Endothelial cell of umbilical vein (primary cell): Measurements from ENCODE around the gene SCGB2B2. TPM values are rescaled to one million over a fixed set of nuclear protein-coding genes. Genes with fewer than 3 reads are reported as not detected.

Source experiments
- BruUV-seq: library from RNA; stranded (reverse); fragments of 400-500 nt; replicated peaks from 2 replicates; lab custom pipeline; 2021; lab: Mats Ljungman, UMichigan
- CTCF ChIA-PET: fragments of 300-600, 350-600 bp; sonication (Branson Sonifier 250); formaldehyde crosslinking; loops from one replicate; lab custom pipeline; 2021; ENCODE audit warnings: antibody characterized with exemption, inconsistent platforms; lab: Charles Lee
- POLR2A ChIA-PET: fragments of 300-600, 350-600 bp; sonication (Branson Sonifier 250); formaldehyde crosslinking; loops from one replicate; lab custom pipeline; 2021; ENCODE audit warnings: antibody characterized with exemption, inconsistent platforms; lab: Charles Lee
- DNase-seq: peaks from one replicate; pipeline ENCODE4 v3.0.0-alpha.2; 2011; ENCODE audit warnings: low read depth, low spot score
- FAIRE-seq: peaks from 2 replicates; lab custom pipeline; 2011; peaks lifted over from hg19 to GRCh38; lab: Jason Lieb, UNC
- H2AFZ ChIP-seq: 2 replicates; pipeline ENCODE4 v1.6.0; 2012; ENCODE audit warnings: low read depth, low read length, control low read depth, inconsistent platforms
- H3K27ac ChIP-seq: 2 replicates; pipeline ENCODE4 v1.5.1; 2011; ENCODE audit warnings: low read depth, mild to moderate bottlenecking, control low read depth, low read length, moderate library complexity; ENCODE audit not compliant: insufficient read depth
- H3K27me3 ChIP-seq, 2 experiments: 2 replicates each; pipeline versions ENCODE4 v1.6.0 to v1.6.1; 2011; ENCODE audit warnings: low read length in 2 of 2, mixed read lengths in 1 of 2; ENCODE audit not compliant: control insufficient read depth in 2 of 2, insufficient read depth in 2 of 2
- H3K36me3 ChIP-seq, 2 experiments: 2 replicates in 1 of 2; 3 replicates in 1 of 2; pipeline ENCODE4 v1.5.1; 2011; ENCODE audit warnings: low read length in 2 of 2, mild to moderate bottlenecking in 1 of 2, moderate library complexity in 1 of 2; ENCODE audit not compliant: control insufficient read depth in 2 of 2, insufficient read depth in 2 of 2; ENCODE audit errors: extremely low read depth in 1 of 2
- H3K4me1 ChIP-seq: 3 replicates; pipeline ENCODE4 v1.5.1; 2011; ENCODE audit warnings: mild to moderate bottlenecking, low read length; ENCODE audit not compliant: control insufficient read depth, insufficient read depth; ENCODE audit errors: extremely low read depth
- H3K4me2 ChIP-seq: 2 replicates; pipeline ENCODE4 v1.6.1; 2011; ENCODE audit warnings: low read length, control low read depth, mixed read lengths; ENCODE audit not compliant: insufficient read depth
- H3K4me3 ChIP-seq, 3 experiments: fragments of 200-600 bp in 1 of 3; sonication (generic), shearing (Covaris generic) in 1 of 3; replicated peaks in 1 of 3; 2 replicates each; pipeline ENCODE4 v1.5.1; 2011 to 2016; ENCODE audit warnings: control low read depth in 3 of 3, low read length in 3 of 3, mild to moderate bottlenecking in 2 of 3, inconsistent platforms in 1 of 3, low read depth in 1 of 3, moderate library complexity in 1 of 3; ENCODE audit not compliant: insufficient read depth in 1 of 3
- H3K79me2 ChIP-seq: 2 replicates; pipeline ENCODE4 v1.6.0; 2012; ENCODE audit warnings: low read length, inconsistent platforms; ENCODE audit not compliant: control insufficient read depth, insufficient read depth
- H3K9ac ChIP-seq: replicated peaks from 2 replicates; pipeline ENCODE3; 2011; ENCODE audit warnings: low read length, control low read depth; ENCODE audit not compliant: insufficient read depth; ENCODE audit errors: extremely low read depth
- H3K9me1 ChIP-seq: replicated peaks from 3 replicates; pipeline ENCODE4 v1.6.0; 2011; ENCODE audit warnings: mild to moderate bottlenecking, low read length; ENCODE audit not compliant: control insufficient read depth, insufficient read depth; ENCODE audit errors: extremely low read depth
- H3K9me3 ChIP-seq: replicated peaks from 2 replicates; pipeline ENCODE4 v1.5.1; 2012; ENCODE audit warnings: low read length, inconsistent platforms; ENCODE audit not compliant: control insufficient read depth, insufficient read depth
- H4K20me1 ChIP-seq: replicated peaks from 2 replicates; pipeline ENCODE3; 2011; ENCODE audit warnings: mild to moderate bottlenecking, low read length; ENCODE audit not compliant: control insufficient read depth, insufficient read depth; ENCODE audit errors: extremely low read depth
- CTCF ChIP-seq, 2 donors: IDR thresholded peaks; 1 replicate in 1 of 2; 2 replicates in 1 of 2; pipeline ENCODE4 v1.5.1; 2011; ENCODE audit warnings: low read length in 2 of 2, mild to moderate bottlenecking in 2 of 2, moderate library complexity in 2 of 2, control low read depth in 1 of 2, inconsistent platforms in 1 of 2, low read depth in 1 of 2; ENCODE audit not compliant: insufficient read depth in 1 of 2; ENCODE audit errors: extremely low read depth in 1 of 2
- EZH2 ChIP-seq: IDR thresholded peaks from 2 replicates; pipeline ENCODE4 v1.6.1; 2012; ENCODE audit warnings: borderline replicate concordance, low read depth, mild to moderate bottlenecking, moderate library complexity, low read length, inconsistent platforms; ENCODE audit not compliant: severe bottlenecking
- FOS ChIP-seq: IDR thresholded peaks from 2 replicates; pipeline ENCODE4 v1.6.1; 2011; ENCODE audit warnings: mild to moderate bottlenecking, low read length, moderate library complexity, borderline replicate concordance; ENCODE audit not compliant: insufficient read depth
- GATA2 ChIP-seq: IDR thresholded peaks from 2 replicates; pipeline ENCODE4 v1.7.0; 2011; ENCODE audit warnings: low read depth, mild to moderate bottlenecking, moderate library complexity, mixed read lengths, low read length; ENCODE audit not compliant: insufficient read length, insufficient read depth
- JUN ChIP-seq: IDR thresholded peaks from 2 replicates; pipeline ENCODE4 v1.6.1; 2011; ENCODE audit warnings: borderline replicate concordance, low read depth; ENCODE audit not compliant: insufficient read length, insufficient read depth
- MAX ChIP-seq: IDR thresholded peaks from 2 replicates; pipeline ENCODE4 v1.6.1; 2011; ENCODE audit not compliant: insufficient read depth, insufficient read length
- MYC ChIP-seq: IDR thresholded peaks from one replicate; pipeline ENCODE4 v1.6.1; 2011; ENCODE audit warnings: mild to moderate bottlenecking, low read depth, low read length
- POLR2A ChIP-seq: IDR thresholded peaks from 2 replicates; pipeline ENCODE4 v1.6.1; 2012; ENCODE audit warnings: low read depth, mild to moderate bottlenecking, control low read depth, low read length
- POLR2AphosphoS5 ChIP-seq: IDR thresholded peaks from 2 replicates; pipeline ENCODE4 v1.6.1; 2012; ENCODE audit warnings: low read depth, mild to moderate bottlenecking, control low read depth, low read length, moderate library complexity; ENCODE audit not compliant: insufficient read depth
- dilution Hi-C: fragments of 300-500 bp; cut with MboI; formaldehyde crosslinking; loops from one replicate; pipeline ENCODE4 v1.15.0; 2019; ENCODE audit warnings: low sequenced_read_pairs; ENCODE audit not compliant: extremely low pct_ligation_motif_present
- intact Hi-C: fragments of 100-400 bp; cut with micrococcal nuclease; formaldehyde crosslinking; loops from one replicate; pipeline ENCODE4 v1.10.0; 2022
- polyA plus RNA-seq, 4 experiments: library from polyadenylated mRNA; depleted of rRNA in 3 of 4; stranded (reverse) in 3 of 4; unstranded in 1 of 4; fragments of >200 nt; gene quantifications; 2 replicates each; pipeline versions ENCODE4 v1.2.1 to v1.2.3, GENCODE V29; 2011 to 2012; ENCODE audit warnings: missing spikeins in 1 of 4
- total RNA-seq: library from RNA; stranded (reverse); gene quantifications from 2 replicates; pipeline ENCODE4 v1.2.3, GENCODE V29; 2021

The SCGB2B2 gene
- total and polyA plus RNA-seq, 2 donors (not counting 3 experiments of a cell fraction or from before 2014, with no cell fraction given): 0.07 to 0.49 TPM

GRCh38 chr19:34711890-34712289, 34.9 kb upstream of the SCGB2B2 start:
- Histone ChIP-seq H3K79me2 (no peaks in the 10 kb centered on the region), H3K36me3 (no peaks in the 10 kb centered on the region), H3K4me3 (no peak overlapping the region), H3K9me3 (peaks cover 5% of the 10 kb centered on the region), H3K4me1 (no peaks in the 10 kb centered on the region), H3K4me2 (no peak overlapping the region), H3K27me3 (peaks cover 3% of the 10 kb centered on the region in 2 experiments), H4K20me1 (no peaks in the 10 kb centered on the region), H3K9me1 (no peaks in the 10 kb centered on the region), H2AFZ (no peak overlapping the region), H3K9ac (no peak overlapping the region), H3K27ac (no peak overlapping the region)
- intact Hi-C loops: loop anchor here (1.0 to 2.0 kb wide), 4 partner anchors 33 to 211 kb away; no protein-coding TSS in a partner anchor
- no TSS peak for BruUV-seq
- ChIA-PET POLR2A (no interaction called here), CTCF (interaction anchor here (0.8 to 5.8 kb wide), 6 partner anchors 9 to 155 kb away, joined by 3 to 87 read pairs (median 4); no protein-coding TSS in a partner anchor)
- no peak for FAIRE-seq
- dilution Hi-C loops: no loop called here
- TF ChIP-seq POLR2AphosphoS5 (no peak), MYC (no peak), EZH2 (no peak), MAX (no peak), JUN (no peak), CTCF (IDR thresholded peaks at IDR 0.05; ENCODE audit: extremely low read depth in 1 of 2, insufficient read depth in 1 of 2, low read depth in 1 of 2, low read length in 2 of 2) (no peak), FOS (no peak), GATA2 (no peak), POLR2A (no peak)
- DNase-seq: no peak
